Mesenchymal stem cell (in vitro differentiated cells and primary cell): Measurements from ENCODE around the gene SLC2A4RG.

Experiments
- DNase-seq: peaks from one replicate; pipeline ENCODE4 v3.0.0-alpha.2; 2013
- H2AFZ ChIP-seq: one replicate; pipeline ENCODE4 v1.6.1; 2013; ENCODE audit warnings: low read depth, mild to moderate bottlenecking, control low read depth, inconsistent platforms, low read length, moderate library complexity
- H2AK5ac ChIP-seq: 2 replicates; pipeline ENCODE4 v1.6.1; 2013; ENCODE audit warnings: low read length, moderate library complexity, mild to moderate bottlenecking, inconsistent platforms; ENCODE audit not compliant: severe bottlenecking
- H2BK120ac ChIP-seq: one replicate; pipeline ENCODE4 v1.6.1; 2013; ENCODE audit warnings: low read depth, mild to moderate bottlenecking, inconsistent platforms, low read length, moderate library complexity
- H2BK12ac ChIP-seq, 2 experiments: one replicate each; pipeline ENCODE4 v1.6.1; 2013; ENCODE audit warnings: inconsistent platforms in 2 of 2, low read length in 2 of 2, mild to moderate bottlenecking in 2 of 2, moderate library complexity in 2 of 2, control low read depth in 1 of 2
- H2BK15ac ChIP-seq: one replicate; pipeline ENCODE4 v1.6.1; 2013; ENCODE audit warnings: mild to moderate bottlenecking, low read depth, inconsistent platforms; ENCODE audit not compliant: poor library complexity, severe bottlenecking
- H2BK5ac ChIP-seq: 2 replicates; pipeline ENCODE4 v1.6.1; 2013; ENCODE audit warnings: low read depth, mild to moderate bottlenecking, low read length, control low read depth, inconsistent platforms; ENCODE audit not compliant: poor library complexity, severe bottlenecking
- H3K14ac ChIP-seq, 2 experiments: one replicate each; pipeline ENCODE4 v1.6.1; 2013; ENCODE audit warnings: inconsistent platforms in 2 of 2, low read length in 2 of 2, control low read depth in 1 of 2, mild to moderate bottlenecking in 1 of 2, moderate library complexity in 1 of 2
- H3K18ac ChIP-seq, 2 experiments: one replicate each; pipeline ENCODE4 v1.6.1; 2013; ENCODE audit warnings: inconsistent platforms in 2 of 2, low read length in 2 of 2, control low read depth in 1 of 2, low read depth in 1 of 2, mild to moderate bottlenecking in 1 of 2
- H3K23ac ChIP-seq, 2 experiments: one replicate each; pipeline ENCODE4 v1.6.1; 2013; ENCODE audit warnings: inconsistent platforms in 2 of 2, low read length in 2 of 2, mild to moderate bottlenecking in 2 of 2, moderate library complexity in 2 of 2, control low read depth in 1 of 2
- H3K27ac ChIP-seq: 2 replicates; pipeline ENCODE4 v1.5.1; 2013; ENCODE audit warnings: mild to moderate bottlenecking, moderate library complexity, low read length, control low read depth, inconsistent platforms; ENCODE audit not compliant: poor library complexity, severe bottlenecking
- H3K27me3 ChIP-seq, 2 experiments: 2 replicates each; pipeline versions ENCODE4 v1.6.1 to v1.7.0; 2013; ENCODE audit warnings: low read length in 2 of 2, mild to moderate bottlenecking in 2 of 2, moderate library complexity in 2 of 2, control low read depth in 1 of 2, inconsistent platforms in 1 of 2; ENCODE audit not compliant: control insufficient read depth in 1 of 2, insufficient read depth in 1 of 2
- H3K36me3 ChIP-seq, 2 experiments: 2 replicates each; pipeline versions ENCODE4 v1.6.1 to v1.7.0; 2013; ENCODE audit warnings: low read length in 2 of 2, control low read depth in 1 of 2, inconsistent platforms in 1 of 2, low read depth in 1 of 2, mild to moderate bottlenecking in 1 of 2; ENCODE audit not compliant: insufficient read depth in 2 of 2, control insufficient read depth in 1 of 2
- H3K4ac ChIP-seq, 2 experiments: one replicate each; pipeline ENCODE4 v1.6.1; 2013; ENCODE audit warnings: inconsistent platforms in 2 of 2, low read length in 2 of 2, mild to moderate bottlenecking in 2 of 2, moderate library complexity in 2 of 2, control low read depth in 1 of 2, low read depth in 1 of 2
- H3K4me1 ChIP-seq: 2 replicates; pipeline ENCODE4 v1.6.1; 2013; ENCODE audit warnings: low read depth, low read length, control low read depth; ENCODE audit not compliant: control insufficient read depth, insufficient read depth
- H3K4me2 ChIP-seq: 2 replicates; pipeline ENCODE4 v1.6.1; 2013; ENCODE audit warnings: low read length, mild to moderate bottlenecking, inconsistent platforms; ENCODE audit not compliant: poor library complexity, severe bottlenecking
- H3K4me3 ChIP-seq, 2 experiments: 2 replicates each; pipeline versions ENCODE4 v1.5.1 to v1.7.0; 2013; ENCODE audit warnings: low read length in 2 of 2, mild to moderate bottlenecking in 2 of 2, control low read depth in 1 of 2, low read depth in 1 of 2; ENCODE audit not compliant: insufficient read depth in 1 of 2
- H3K79me1 ChIP-seq: replicated peaks from 2 replicates; pipeline ENCODE4 v1.6.1; 2013; ENCODE audit warnings: mild to moderate bottlenecking, control low read depth, low read length, inconsistent platforms; ENCODE audit not compliant: poor library complexity, severe bottlenecking
- H3K9ac ChIP-seq: 2 replicates; pipeline ENCODE4 v1.7.0; 2013; ENCODE audit warnings: mild to moderate bottlenecking, low read length, moderate library complexity
- H3K9me3 ChIP-seq: 2 replicates; pipeline ENCODE4 v1.7.0; 2013; ENCODE audit warnings: mild to moderate bottlenecking, low read length; ENCODE audit not compliant: control insufficient read depth
- H4K8ac ChIP-seq: one replicate; pipeline ENCODE4 v1.6.1; 2013; ENCODE audit warnings: inconsistent platforms, mild to moderate bottlenecking, low read length, moderate library complexity
- H4K91ac ChIP-seq: one replicate; pipeline ENCODE4 v1.6.1; 2013; ENCODE audit warnings: mild to moderate bottlenecking, low read length, inconsistent platforms
- WGBS: methylation state at CpG from one replicate; pipeline ENCODE4 v1.1.7; 2013; ENCODE audit warnings: mixed read lengths; 5-methylcytosine and 5-hydroxymethylcytosine counted together

Gene SLC2A4RG

DNA sequence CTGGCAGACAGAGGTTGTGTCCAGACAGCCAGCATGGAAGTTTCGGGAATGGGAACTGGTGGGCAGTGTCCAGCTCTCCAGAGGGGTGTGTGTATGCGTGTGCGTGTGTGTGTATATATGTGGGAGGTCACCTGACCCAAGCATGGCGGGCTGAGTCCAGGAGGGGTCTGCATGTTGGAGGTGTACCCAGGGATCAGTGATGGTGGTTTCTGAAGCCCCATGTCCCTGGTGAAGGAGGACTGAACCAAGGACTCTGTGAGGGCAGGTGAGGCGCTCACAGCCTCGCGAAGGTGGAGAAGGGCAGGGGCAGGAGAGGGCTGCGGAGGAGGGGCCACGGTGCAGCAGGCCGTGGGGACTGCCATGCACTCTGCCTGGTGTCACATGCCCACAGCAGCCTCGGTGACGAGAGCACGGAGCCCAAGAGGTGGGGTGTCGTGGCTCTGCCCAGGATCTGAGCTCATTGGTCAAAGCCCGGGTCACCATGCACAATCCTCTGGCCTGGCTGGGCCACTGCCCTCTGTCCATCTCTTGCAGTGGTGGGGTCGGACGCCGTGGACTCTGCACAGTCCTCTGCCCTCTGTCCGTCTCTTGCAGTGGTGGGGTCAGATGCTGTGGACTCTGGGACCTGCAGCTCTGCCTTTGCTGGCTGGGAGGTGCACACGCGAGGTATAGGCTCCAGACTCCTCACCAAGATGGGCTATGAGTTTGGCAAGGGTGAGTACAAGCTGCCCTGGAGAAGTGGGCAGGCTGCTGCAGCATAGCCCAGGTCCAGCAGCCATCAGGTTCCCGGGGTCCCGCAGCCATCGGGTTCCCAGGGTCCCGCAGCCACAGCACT lies 5.2 kb upstream of the SLC2A4RG start:
- H2AK5ac ChIP-seq: no peak overlapping the region
- no peaks in the 10 kb centered on the region for H3K27me3 ChIP-seq
- H4K91ac ChIP-seq: peak overlapping the region; percentile 4
- H3K36me3 ChIP-seq: peaks cover 57 to 80% of the 10 kb centered on the region in 2 experiments
- H2BK15ac ChIP-seq: no peak overlapping the region
- H4K8ac ChIP-seq: no peak overlapping the region
- H3K4me2 ChIP-seq: no peak overlapping the region
- no peak overlapping the region for H2AFZ ChIP-seq
- peaks cover 24% of the 10 kb centered on the region for H3K79me1 ChIP-seq
- no peak overlapping the region for H3K9ac ChIP-seq
- H3K4me1 ChIP-seq: peaks cover 29% of the 10 kb centered on the region
- H3K27ac ChIP-seq: no peak overlapping the region
- no peak overlapping the region for H3K18ac ChIP-seq
- no peaks in the 10 kb centered on the region for H3K9me3 ChIP-seq
- no peak overlapping the region for H2BK12ac ChIP-seq
- no peak overlapping the region for H3K23ac ChIP-seq
- H2BK120ac ChIP-seq: no peak overlapping the region
- no peak overlapping the region for H3K14ac ChIP-seq
- no peak overlapping the region for H3K4ac ChIP-seq
- no peak for DNase-seq
- H2BK5ac ChIP-seq: no peak overlapping the region
- H3K4me3 ChIP-seq: no peak overlapping the region
- WGBS: 96% methylated on average over 25 of the region's 25 CpGs

GRCh38 chr20:63734946-63735858 lies 4.4 kb upstream of the SLC2A4RG start:
- peaks cover 22% of the 10 kb centered on the region for H3K79me1 ChIP-seq
- H2AK5ac ChIP-seq: no peak overlapping the region
- no peak overlapping the region for H3K27ac ChIP-seq
- H3K9me3 ChIP-seq: no peaks in the 10 kb centered on the region
- H3K14ac ChIP-seq: no peak overlapping the region
- 96% methylated on average over 48 of the region's 48 CpGs for WGBS
- no peak overlapping the region for H2BK15ac ChIP-seq
- H2BK12ac ChIP-seq: no peak overlapping the region
- no peak overlapping the region for H3K4ac ChIP-seq
- H3K4me3 ChIP-seq: no peak overlapping the region
- no peak overlapping the region for H3K23ac ChIP-seq
- H3K18ac ChIP-seq: no peak overlapping the region
- no peak overlapping the region for H3K9ac ChIP-seq
- H3K4me1 ChIP-seq: peaks cover 29% of the 10 kb centered on the region
- no peaks in the 10 kb centered on the region for H3K27me3 ChIP-seq
- no peak overlapping the region for H2BK5ac ChIP-seq
- DNase-seq: no peak
- no peak overlapping the region for H2AFZ ChIP-seq
- H3K4me2 ChIP-seq: no peak overlapping the region
- H2BK120ac ChIP-seq: no peak overlapping the region
- no peak overlapping the region for H4K8ac ChIP-seq
- H4K91ac ChIP-seq: no peak overlapping the region
- peaks cover 51 to 75% of the 10 kb centered on the region in 2 experiments for H3K36me3 ChIP-seq

- Histone ChIP-seq H2BK5ac (no peak within 1 kb of the TSS), H3K36me3 (peaks cover 44 to 68% of the 10 kb centered on the region in 2 experiments), H2BK12ac (no peak within 1 kb of the TSS), H3K4ac (no peak within 1 kb of the TSS), H3K9ac (no peak within 1 kb of the TSS), H3K9me3 (no peaks in the 10 kb centered on the region), H4K91ac (peak within 1 kb of the TSS; percentile 5), H2AK5ac (no peak within 1 kb of the TSS), H3K27ac (no peak within 1 kb of the TSS), H4K8ac (no peak within 1 kb of the TSS), H3K18ac (no peak within 1 kb of the TSS), H3K79me1 (peaks cover 18% of the 10 kb centered on the region), H3K14ac (no peak within 1 kb of the TSS), H3K4me1 (peaks cover 29% of the 10 kb centered on the region), H2BK15ac (no peak within 1 kb of the TSS), H3K4me3 (no peak within 1 kb of the TSS), H3K4me2 (no peak within 1 kb of the TSS), H3K27me3 (no peaks in the 10 kb centered on the region), H2AFZ (no peak within 1 kb of the TSS), H3K23ac (no peak within 1 kb of the TSS), H2BK120ac (no peak within 1 kb of the TSS)
- WGBS: 96% methylated on average over 25 of the region's 31 CpGs
- no peak for DNase-seq
These were observed 3.5 kb upstream of the SLC2A4RG start, which contains the start of gene LIME1 for GRCh38 chr20:63735859-63736718. LIME1 (plus strand) TSS chr20:63736664; CDS start chr20:63737550, 886 bp downstream.
